CD4-positive, alpha-beta memory T cell (primary cell): ENCODE data around the gene CIROP. TPM values are rescaled to one million over a fixed set of nuclear protein-coding genes. Genes with fewer than 3 reads are reported as not detected.

Experiments
- CTCF ChIA-PET: fragments of 350-600 bp; sonication (Branson Sonifier 250); formaldehyde crosslinking; loops from one replicate; lab custom pipeline; 2021; ENCODE audit warnings: inconsistent platforms; ENCODE audit not compliant: partially characterized antibody; lab: Charles Lee
- POLR2A ChIA-PET: fragments of 350-600 bp; sonication (Branson Sonifier 250); formaldehyde crosslinking; loops from one replicate; lab custom pipeline; 2021; ENCODE audit not compliant: partially characterized antibody; lab: Charles Lee
- DNase-seq, 5 donors: peaks; one replicate each; pipeline versions ENCODE4 v3.0.0 to v3.0.0-alpha.2; 2020 to 2022; ENCODE audit warnings: mixed read lengths in 1 of 5
- H3K27ac ChIP-seq: one replicate; pipeline ENCODE4 v1.7.0; 2013; ENCODE audit warnings: low read depth, low read length
- H3K27me3 ChIP-seq: 2 replicates; pipeline ENCODE4 v1.7.0; 2013; ENCODE audit warnings: mild to moderate bottlenecking, low read length, moderate library complexity; ENCODE audit not compliant: insufficient read depth
- H3K36me3 ChIP-seq: 2 replicates; pipeline ENCODE4 v1.7.0; 2013; ENCODE audit warnings: mild to moderate bottlenecking, low read length, moderate library complexity; ENCODE audit not compliant: insufficient read depth
- H3K4me1 ChIP-seq: 2 replicates; pipeline ENCODE4 v1.7.0; 2013; ENCODE audit warnings: mild to moderate bottlenecking, low read length, moderate library complexity; ENCODE audit not compliant: insufficient read depth
- H3K4me3 ChIP-seq, 2 donors: one replicate each; pipeline ENCODE4 v1.7.0; 2013; ENCODE audit warnings: low read length in 2 of 2, mild to moderate bottlenecking in 1 of 2
- H3K9me3 ChIP-seq, 2 donors: one replicate each; pipeline ENCODE4 v1.7.0; 2013; ENCODE audit warnings: low read length in 2 of 2, control low read depth in 1 of 2; ENCODE audit not compliant: control insufficient read depth in 1 of 2
- H3K27ac Mint-ChIP-seq, 7 donors: one replicate each; pipeline ENCODE4 v1.8.0; 2020 to 2021; ENCODE audit warnings: mixed read lengths in 7 of 7, mild to moderate bottlenecking in 6 of 7, inconsistent platforms in 3 of 7, moderate library complexity in 3 of 7
- H3K27me3 Mint-ChIP-seq, 2 donors: one replicate each; pipeline ENCODE4 v1.8.0; 2020 to 2021; ENCODE audit warnings: mixed read lengths in 2 of 2
- H3K36me3 Mint-ChIP-seq, 2 donors: one replicate each; pipeline ENCODE4 v1.8.0; 2020 to 2021; ENCODE audit warnings: mixed read lengths in 2 of 2, inconsistent platforms in 1 of 2, mild to moderate bottlenecking in 1 of 2
- H3K4me1 Mint-ChIP-seq, 4 donors: one replicate each; pipeline ENCODE4 v1.8.0; 2020 to 2021; ENCODE audit warnings: mixed read lengths in 4 of 4, mild to moderate bottlenecking in 1 of 4
- H3K4me3 Mint-ChIP-seq, 8 donors: one replicate each; pipeline ENCODE4 v1.8.0; 2020 to 2021; ENCODE audit warnings: mixed read lengths in 8 of 8, mild to moderate bottlenecking in 7 of 8, moderate library complexity in 6 of 8, inconsistent platforms in 3 of 8
- H3K9me3 Mint-ChIP-seq, 8 donors: one replicate each; pipeline ENCODE4 v1.8.0; 2020 to 2021; ENCODE audit warnings: mixed read lengths in 8 of 8, mild to moderate bottlenecking in 5 of 8, inconsistent platforms in 3 of 8, moderate library complexity in 1 of 8
- intact Hi-C: fragments of 100-400 bp; cut with micrococcal nuclease; formaldehyde crosslinking; loops from one replicate; pipeline ENCODE4 v1.15.1; 2023
- polyA plus RNA-seq, 2 donors: library from polyadenylated mRNA; unstranded; fragments of 300-500 nt; fragmentation: Illumina TruSeq; gene quantifications; one replicate each; pipeline ENCODE4 v1.2.3, GENCODE V29; 2021
- total RNA-seq, 2 experiments: library from RNA; stranded (reverse); gene quantifications; one replicate each; pipeline ENCODE4 v1.2.3, GENCODE V29; 2021

CIROP gene
- total and polyA plus RNA-seq, 4 experiments from 2014 or later, result not detected

GRCh38 chr14:23074906-23075305 lies 29.9 kb downstream of the CIROP start:
- Histone ChIP-seq H3K27ac (no peak overlapping the region), H3K27me3 (no peaks in the 10 kb centered on the region), H3K36me3 (peaks cover 69% of the 10 kb centered on the region), H3K9me3 (no peaks in the 10 kb centered on the region), H3K4me1 (peaks cover 22% of the 10 kb centered on the region), H3K4me3 (no peak overlapping the region)
- intact Hi-C loops, result no loop called here
- ChIA-PET CTCF (interaction anchor here (0.7 to 1.9 kb wide), 4 partner anchors 17 to 113 kb away, joined by 3 to 7 read pairs (median 3); partner anchors contain the start of genes ACIN1 and C14orf119), POLR2A (no interaction called here)
- H3K4me3 Mint-ChIP-seq, result no peak overlapping the region
- DNase-seq, result no peak
- peaks cover 39 to 78% of the 10 kb centered on the region in 2 donors for H3K36me3 Mint-ChIP-seq
- H3K9me3 Mint-ChIP-seq, result no peaks in the 10 kb centered on the region
- peak overlapping the region in 1 of 7 donors; percentile 23 for H3K27ac Mint-ChIP-seq
- no peaks in the 10 kb centered on the region for H3K27me3 Mint-ChIP-seq
- peaks cover 17 to 25% (median 24%) of the 10 kb centered on the region in 4 donors for H3K4me1 Mint-ChIP-seq

GRCh38 chr14:23071921-23072539 lies 32.8 kb downstream of the CIROP start:
- peak overlapping the region; percentile 89 to 98 (median 95) for H3K27ac Mint-ChIP-seq
- H3K27ac ChIP-seq, result peak overlapping the region; percentile 69
- CTCF ChIA-PET, result interaction anchor here (1.1 to 3.7 kb wide), 16 partner anchors 9 to 308 kb away, joined by 3 to 40 read pairs (median 6); partner anchors contain the start of genes ACIN1, AJUBA, C14orf119 and CDH24

GRCh38 chr14:23071244-23071920 lies 33.4 kb downstream of the CIROP start:
- H3K4me1 ChIP-seq, result peaks cover 28% of the 10 kb centered on the region
- H3K27me3 ChIP-seq, result no peaks in the 10 kb centered on the region
- peaks cover 55% of the 10 kb centered on the region for H3K36me3 ChIP-seq
- intact Hi-C loops, result no loop called here
- peak overlapping the region; percentile 76 to 89 for H3K4me3 ChIP-seq
- Mint-ChIP-seq H3K36me3 (peaks cover 21 to 69% of the 10 kb centered on the region in 2 donors), H3K9me3 (no peaks in the 10 kb centered on the region), H3K27me3 (no peaks in the 10 kb centered on the region), H3K4me3 (peak overlapping the region; percentile 93 to 99 (median 94)), H3K4me1 (peaks cover 21 to 36% (median 30%) of the 10 kb centered on the region in 4 donors), H3K27ac (peak overlapping the region; percentile 89 to 98 (median 95))
- H3K27ac ChIP-seq, result peak overlapping the region; percentile 69
- ChIA-PET POLR2A (interaction anchor here (0.7 to 2.5 kb wide), 11 partner anchors 8 to 142 kb away, joined by 3 to 29 read pairs (median 3); partner anchors contain the start of genes ACIN1, C14orf119, CEBPE and PRMT5), CTCF (interaction anchor here (1.1 to 3.7 kb wide), 20 partner anchors 10 to 308 kb away, joined by 3 to 40 read pairs (median 6); partner anchors contain the start of genes ACIN1, AJUBA, C14orf119 and CDH24)
- DNase-seq, result peak; percentile 69 to 87 (median 74)
- no peaks in the 10 kb centered on the region for H3K9me3 ChIP-seq

More at GRCh38 chr14:23071921-23072539, 32.8 kb downstream of the CIROP start:
- Histone ChIP-seq H3K36me3 (peaks cover 56% of the 10 kb centered on the region), H3K4me3 (no peak overlapping the region), H3K27me3 (no peaks in the 10 kb centered on the region), H3K4me1 (peaks cover 28% of the 10 kb centered on the region), H3K9me3 (no peaks in the 10 kb centered on the region)
- POLR2A ChIA-PET, result interaction anchor here (0.6 to 2.5 kb wide), 11 partner anchors 8 to 142 kb away, joined by 3 to 29 read pairs (median 3); partner anchors contain the start of genes ACIN1, C14orf119, CEBPE and PRMT5
- Mint-ChIP-seq H3K36me3 (peaks cover 21 to 69% of the 10 kb centered on the region in 2 donors), H3K4me1 (peaks cover 21 to 36% (median 30%) of the 10 kb centered on the region in 4 donors), H3K9me3 (no peaks in the 10 kb centered on the region), H3K4me3 (peak overlapping the region; percentile 93 to 99 (median 94)), H3K27me3 (no peaks in the 10 kb centered on the region)
- intact Hi-C loops, result no loop called here
- no peak for DNase-seq

- Mint-ChIP-seq H3K4me3 (peak overlapping the region; percentile 93 to 99 (median 94)), H3K4me1 (peaks cover 21 to 41% (median 32%) of the 10 kb centered on the region in 4 donors)
Observed at GRCh38 chr14:23070262-23071129, 34.3 kb downstream of the CIROP start.

GRCh38 chr14:23069413-23069806 lies 35.4 kb downstream of the CIROP start:
- H3K27me3 Mint-ChIP-seq, result no peaks in the 10 kb centered on the region
- H3K4me3 Mint-ChIP-seq, result peak overlapping the region in 1 of 8 donors; percentile 74
- POLR2A ChIA-PET, result interaction anchor here (0.8 to 2.5 kb wide), 10 partner anchors 8 to 140 kb away, joined by 3 to 37 read pairs (median 4); partner anchors contain the start of genes ACIN1, AJUBA, C14orf119 and PRMT5
- no peaks in the 10 kb centered on the region for H3K9me3 ChIP-seq
- intact Hi-C loops, result loop anchor here (1.0 to 2.0 kb wide), 6 partner anchors 8 to 311 kb away; partner anchors contain the start of genes ACIN1 and C14orf119
- peaks cover 46% of the 10 kb centered on the region for H3K36me3 ChIP-seq
- no peaks in the 10 kb centered on the region for H3K9me3 Mint-ChIP-seq
- peaks cover 19 to 41% (median 32%) of the 10 kb centered on the region in 4 donors for H3K4me1 Mint-ChIP-seq
- no peak overlapping the region for H3K27ac ChIP-seq
- DNase-seq, result no peak
- H3K27ac Mint-ChIP-seq, result peak overlapping the region in 6 of 7 donors; percentile 34 to 93 (median 86)
- CTCF ChIA-PET, result interaction anchor here (0.7 to 19.0 kb wide), 48 partner anchors 9 to 914 kb away, joined by 3 to 1070 read pairs (median 5); partner anchors contain the start of genes ACIN1, AJUBA, C14orf119 and CDH24
- no peak overlapping the region for H3K4me3 ChIP-seq
- peaks cover 22 to 68% of the 10 kb centered on the region in 2 donors for H3K36me3 Mint-ChIP-seq
- H3K27me3 ChIP-seq, result no peaks in the 10 kb centered on the region
- H3K4me1 ChIP-seq, result peaks cover 28% of the 10 kb centered on the region

More at GRCh38 chr14:23070262-23071129, 34.3 kb downstream of the CIROP start:
- H3K4me1 ChIP-seq, result peaks cover 28% of the 10 kb centered on the region
- H3K27ac ChIP-seq, result peak overlapping the region; percentile 69
- ChIA-PET CTCF (interaction anchor here (0.7 to 3.7 kb wide), 21 partner anchors 12 to 309 kb away, joined by 3 to 40 read pairs (median 6); partner anchors contain the start of genes ACIN1, AJUBA, C14orf119 and CDH24), POLR2A (interaction anchor here (0.6 to 2.5 kb wide), 6 partner anchors 13 to 103 kb away, joined by 3 to 29 read pairs (median 4); partner anchors contain the start of genes ACIN1 and C14orf119)
- H3K27me3 ChIP-seq, result no peaks in the 10 kb centered on the region
- H3K27ac Mint-ChIP-seq, result peak overlapping the region; percentile 89 to 98 (median 95)
- H3K9me3 Mint-ChIP-seq, result no peaks in the 10 kb centered on the region
- DNase-seq, result no peak
- no peaks in the 10 kb centered on the region for H3K27me3 Mint-ChIP-seq
- H3K4me3 ChIP-seq, result peak overlapping the region; percentile 76 to 89
- peaks cover 24 to 69% of the 10 kb centered on the region in 2 donors for H3K36me3 Mint-ChIP-seq
- no peaks in the 10 kb centered on the region for H3K9me3 ChIP-seq
- peaks cover 54% of the 10 kb centered on the region for H3K36me3 ChIP-seq
- intact Hi-C loops, result no loop called here
